Right lobe of liver (tissue), 4 donors: Measurements from ENCODE around the gene FCGR3A.
"Not testable (repeated sequence)": the region's sequence is repeated elsewhere in the genome, so short reads cannot be mapped to it uniquely, and the experiment has no call there.

Experiments used
- CTCF ChIP-seq, 4 donors: fragments of 200-600 bp in 3 of 4; fragments of 450-650 bp in 1 of 4; IDR thresholded peaks; one replicate each; pipeline versions ENCODE4 v1.5.1 to v1.8.0; 2016 to 2022; ENCODE audit warnings: antibody characterized with exemption in 4 of 4, mild to moderate bottlenecking in 2 of 4
- POLR2A ChIP-seq: fragments of 450-650 bp; IDR thresholded peaks from one replicate; pipeline ENCODE4 v1.6.1; 2017; ENCODE audit warnings: antibody characterized with exemption, mild to moderate bottlenecking
- donor health status: DM: no; HTN: no; CAD: no.
- donor health status: DM: no; HTN: no; CAD: no.
- donor health status: DM: no; HTN: yes; CAD: no.

- not testable (repeated sequence) for TF ChIP-seq POLR2A; CTCF (IDR thresholded peaks at IDR 0.05)
Measured at GRCh38 chr1:161547995-161548741, 1.4 kb downstream of the FCGR3A start.
